ENCODE results near the gene LAMB4.

The LAMB4 gene

DNA sequence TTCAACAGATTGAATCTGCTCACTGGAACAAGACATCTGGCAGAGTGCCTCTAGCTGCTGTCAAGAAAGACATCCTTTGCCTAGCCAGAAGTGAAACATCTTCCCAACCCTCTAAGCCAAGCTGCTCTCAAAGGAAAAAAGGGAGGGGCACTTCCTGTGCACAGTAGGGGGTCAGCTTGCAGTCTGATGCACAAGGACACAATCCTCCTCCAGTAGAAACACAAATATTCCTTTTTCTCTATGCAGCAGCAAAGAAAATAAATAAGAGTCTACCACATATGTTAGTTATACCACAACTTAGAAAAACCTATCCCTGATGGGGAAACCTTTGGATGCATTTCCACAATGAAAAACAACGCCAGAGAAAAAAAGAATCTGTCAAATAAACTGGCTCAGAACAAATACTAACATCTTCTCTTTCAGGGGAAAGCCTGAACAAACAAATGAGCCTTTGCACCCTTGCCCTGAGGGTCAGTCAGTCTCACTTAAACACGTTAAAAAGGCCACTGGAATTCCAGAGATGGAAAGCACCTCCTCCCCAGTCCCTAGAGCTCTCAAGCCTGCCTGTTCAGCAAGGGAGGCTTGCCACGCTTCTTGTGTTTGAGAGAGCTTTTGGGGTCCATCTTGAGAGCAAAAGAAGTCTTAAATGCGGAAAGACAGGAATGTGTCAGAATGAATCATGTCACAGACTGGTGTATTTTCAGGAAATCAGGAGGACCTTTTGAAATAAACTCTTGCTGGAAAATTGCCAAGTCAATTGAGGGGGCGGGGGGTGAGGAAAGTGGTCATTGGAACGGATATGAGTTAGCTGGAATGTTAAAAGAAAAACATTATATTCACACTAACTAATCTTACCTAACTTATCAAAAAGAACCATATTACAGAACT is 134.7 kb downstream of the LAMB4 start:
- DNase-seq (ENCODE audit: low read depth in 2 of 2), result peak; percentile 78 to 81

DNA sequence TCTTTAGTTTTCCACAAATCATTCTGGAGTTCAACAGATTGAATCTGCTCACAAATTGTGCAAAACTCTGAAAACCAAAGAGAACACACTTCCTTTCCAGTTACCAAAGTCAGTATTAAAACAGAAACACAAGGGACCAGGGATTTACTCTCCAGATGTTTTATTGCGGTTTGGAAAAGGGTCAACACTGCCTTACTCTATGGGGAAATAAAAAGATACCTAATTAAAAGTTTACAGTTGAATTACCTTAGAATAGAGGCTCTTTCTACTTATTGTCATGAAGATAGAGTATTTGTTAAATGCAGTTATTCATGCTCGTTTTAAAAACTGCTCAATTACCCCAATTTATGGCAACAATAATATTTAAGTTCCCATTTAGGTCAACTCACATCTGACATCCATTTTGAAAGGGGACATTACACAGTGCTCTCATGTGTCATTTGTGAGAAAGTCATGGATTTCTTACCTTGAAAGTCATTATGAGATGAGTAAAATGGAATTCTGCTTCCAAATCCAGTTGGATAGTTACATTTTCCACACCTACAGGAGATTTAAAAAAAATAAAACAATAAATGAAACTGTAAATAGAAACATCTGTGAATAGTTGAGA is 135.6 kb downstream of the LAMB4 start:
- DNase-seq (ENCODE audit: low read depth in 2 of 2), result no peak

DNA sequence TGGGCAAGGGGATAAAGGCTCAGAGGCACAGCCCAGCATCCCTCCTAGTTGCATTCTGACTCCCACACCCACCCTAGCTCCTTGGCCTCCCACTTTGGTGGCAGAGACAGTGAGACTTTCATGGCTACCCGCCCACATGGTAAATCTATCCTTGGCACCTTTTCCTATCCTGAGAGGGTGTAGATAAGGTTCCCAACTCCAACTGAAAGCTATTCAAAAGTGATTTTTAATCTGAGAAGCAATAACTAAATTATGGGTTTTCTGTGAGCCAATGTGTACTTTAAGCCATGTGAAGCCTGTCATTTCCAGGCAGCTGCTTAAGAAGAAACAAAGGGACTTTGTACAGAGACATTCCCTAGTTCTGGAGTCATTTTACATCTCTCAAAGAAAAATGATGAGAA is 136.3 kb downstream of the LAMB4 start:
- no peak for DNase-seq (ENCODE audit: low read depth in 2 of 2)

DNA sequence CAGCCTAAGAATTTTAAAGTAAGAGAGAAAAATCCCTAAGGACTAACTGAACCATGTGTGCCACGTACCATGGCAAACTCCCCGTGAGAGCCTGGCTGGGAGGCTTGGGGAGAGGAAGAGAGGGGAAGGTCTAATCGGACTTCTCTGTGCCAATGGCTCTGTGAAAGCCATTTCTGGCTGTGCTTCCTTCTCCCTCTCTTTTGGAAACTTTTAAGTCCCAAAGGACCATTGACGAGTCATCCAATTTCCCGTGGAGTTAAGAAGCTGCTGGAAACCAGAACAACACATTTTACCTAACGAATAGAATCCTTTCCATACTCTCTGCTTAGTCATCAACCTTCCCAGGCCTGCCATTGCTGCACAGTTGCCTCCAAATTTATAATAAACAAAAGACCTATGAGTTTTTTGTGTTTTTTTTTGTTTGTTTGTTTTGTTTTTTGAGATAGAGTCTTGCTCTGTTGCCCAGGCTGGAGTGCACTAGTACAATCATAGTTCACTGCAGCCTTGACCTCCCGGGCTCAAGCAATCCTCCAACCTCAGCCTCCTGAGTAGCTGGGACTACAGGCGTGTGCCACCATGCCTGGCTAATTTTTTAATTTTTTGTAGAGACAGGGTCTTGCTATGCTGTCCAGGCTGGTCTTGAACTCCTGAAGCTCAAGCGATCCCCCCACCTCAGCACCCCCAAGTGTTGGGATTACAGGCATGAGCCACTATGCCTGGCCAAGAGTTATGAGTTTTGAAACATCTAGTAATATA is 140.4 kb downstream of the LAMB4 start:
- peak; percentile 78 to 80 for DNase-seq (ENCODE audit: low read depth in 2 of 2)

GRCh38 chr7:107982918-107983389 is 147.2 kb downstream of the LAMB4 start:
- no peak for DNase-seq (ENCODE audit: low read depth in 2 of 2)

- DNase-seq (ENCODE audit: low read depth in 2 of 2), result no peak
Observed at GRCh38 chr7:107982042-107982840, 147.9 kb downstream of the LAMB4 start.

DNA sequence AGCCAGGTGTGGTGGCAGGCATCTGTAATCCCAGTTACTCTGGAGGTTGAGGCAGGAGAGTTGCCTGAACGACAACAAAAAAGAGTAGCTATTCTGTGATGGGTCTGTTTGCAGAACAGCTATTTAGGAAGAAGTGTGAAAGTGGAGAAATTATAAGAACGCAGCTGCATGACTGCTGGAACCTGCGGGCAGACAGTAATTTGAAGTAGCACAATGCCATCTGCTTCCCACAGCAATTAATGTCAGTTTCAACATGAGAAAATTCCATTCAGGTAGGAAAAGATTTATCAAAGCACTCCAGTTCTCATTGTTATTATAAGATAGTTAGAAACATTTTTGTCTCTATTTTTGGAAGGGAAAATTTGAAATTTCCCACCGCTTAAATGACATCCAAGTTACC is 148.7 kb downstream of the LAMB4 start:
- no peak for DNase-seq (ENCODE audit: low read depth in 2 of 2)

DNA sequence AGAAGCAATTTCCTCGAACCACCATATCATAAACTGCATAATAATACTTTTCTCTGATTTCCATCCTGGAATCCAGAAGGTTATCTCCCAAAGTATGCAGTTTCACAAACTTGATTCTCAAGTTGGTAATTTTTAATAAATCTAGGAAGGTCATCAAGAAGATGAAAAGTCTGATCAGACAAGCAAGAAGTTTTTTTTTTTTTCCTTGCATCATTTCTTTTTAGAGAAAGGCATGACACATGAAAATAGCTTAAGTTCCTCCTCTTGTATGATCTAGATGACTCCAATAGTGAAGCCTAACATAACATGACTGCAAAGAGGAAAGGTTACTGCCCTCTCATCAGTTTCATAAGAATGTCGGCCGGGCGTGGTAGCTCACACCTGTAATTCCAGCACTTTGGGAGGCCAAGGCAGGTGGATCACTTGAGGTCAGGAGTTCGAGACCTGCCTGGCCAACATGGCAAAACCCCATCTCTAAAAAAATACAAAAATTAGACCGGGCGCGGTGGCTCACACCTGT is 149.4 kb downstream of the LAMB4 start:
- no peak for DNase-seq (ENCODE audit: low read depth in 2 of 2)

DNA sequence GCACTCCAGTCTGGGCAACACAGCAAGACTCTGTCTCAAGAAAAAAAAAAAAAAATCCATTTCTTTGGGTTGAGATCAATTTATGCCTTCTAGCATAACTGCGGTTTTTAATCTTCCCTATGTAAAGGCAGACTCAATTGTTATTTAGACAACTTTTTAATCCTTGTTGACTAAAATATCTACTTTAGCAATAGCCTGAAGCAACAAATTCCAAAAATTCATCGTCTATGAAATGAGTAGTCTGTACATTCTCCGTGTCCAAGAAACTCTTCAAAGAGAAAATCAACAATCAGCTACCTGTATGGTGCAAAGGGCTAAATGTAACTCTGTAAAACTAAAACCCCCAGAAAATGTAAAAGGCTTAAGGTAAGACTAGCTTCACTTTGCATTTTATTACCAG is 150.0 kb downstream of the LAMB4 start:
- no peak for DNase-seq (ENCODE audit: low read depth in 2 of 2)

DNA sequence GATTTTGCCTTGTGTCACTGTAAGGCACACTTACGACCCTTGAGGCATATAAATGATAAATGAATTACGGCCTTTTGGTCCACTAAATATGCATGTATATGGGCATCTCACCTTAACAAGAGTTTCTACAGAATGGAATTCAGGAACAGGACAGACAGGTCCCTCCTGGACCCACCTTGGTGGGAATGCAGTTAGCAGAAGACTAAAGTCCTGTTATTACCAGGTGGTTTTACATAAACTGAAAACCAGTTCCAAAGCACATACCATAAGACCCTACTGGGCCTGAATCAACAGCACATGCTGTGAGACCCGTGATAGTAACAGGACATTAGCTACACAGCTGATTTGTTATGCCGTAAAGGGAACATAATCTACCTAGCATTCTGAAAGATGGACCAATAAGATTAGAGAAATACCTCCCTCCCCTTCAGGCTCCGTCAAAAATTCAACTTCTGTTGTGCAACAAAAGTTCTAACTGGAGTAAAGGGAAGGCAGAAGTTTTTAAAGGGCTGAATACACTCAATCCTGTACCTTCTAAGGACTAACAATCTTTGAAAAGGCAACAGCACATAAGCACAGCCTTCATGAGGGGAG is 151.2 kb downstream of the LAMB4 start:
- DNase-seq (ENCODE audit: low read depth in 2 of 2), result no peak

GRCh38 chr7:107977048-107977447 is 153.1 kb downstream of the LAMB4 start:
- DNase-seq (ENCODE audit: low read depth in 2 of 2), result no peak

DNA sequence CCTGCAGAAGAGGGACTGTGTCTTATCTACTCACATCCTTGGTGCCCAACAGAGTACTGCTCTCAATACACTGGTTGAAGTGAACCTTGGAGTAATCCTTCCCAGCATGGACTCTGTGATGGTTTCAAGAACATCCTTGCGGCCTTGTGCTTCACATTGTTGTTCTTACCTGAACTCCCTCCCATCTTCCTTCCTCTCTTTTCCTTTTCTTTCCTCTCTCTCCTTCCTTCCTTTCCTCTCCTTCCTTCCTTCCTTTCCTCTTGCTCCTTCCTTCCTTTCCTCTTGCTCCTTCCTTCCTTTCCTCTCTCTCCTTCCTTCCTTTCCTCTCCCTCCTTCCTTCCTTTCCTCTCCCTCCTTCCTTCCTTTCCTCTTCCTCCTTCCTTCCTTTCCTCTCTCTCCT is 153.5 kb downstream of the LAMB4 start:
- DNase-seq (ENCODE audit: low read depth in 2 of 2), result no peak

DNA sequence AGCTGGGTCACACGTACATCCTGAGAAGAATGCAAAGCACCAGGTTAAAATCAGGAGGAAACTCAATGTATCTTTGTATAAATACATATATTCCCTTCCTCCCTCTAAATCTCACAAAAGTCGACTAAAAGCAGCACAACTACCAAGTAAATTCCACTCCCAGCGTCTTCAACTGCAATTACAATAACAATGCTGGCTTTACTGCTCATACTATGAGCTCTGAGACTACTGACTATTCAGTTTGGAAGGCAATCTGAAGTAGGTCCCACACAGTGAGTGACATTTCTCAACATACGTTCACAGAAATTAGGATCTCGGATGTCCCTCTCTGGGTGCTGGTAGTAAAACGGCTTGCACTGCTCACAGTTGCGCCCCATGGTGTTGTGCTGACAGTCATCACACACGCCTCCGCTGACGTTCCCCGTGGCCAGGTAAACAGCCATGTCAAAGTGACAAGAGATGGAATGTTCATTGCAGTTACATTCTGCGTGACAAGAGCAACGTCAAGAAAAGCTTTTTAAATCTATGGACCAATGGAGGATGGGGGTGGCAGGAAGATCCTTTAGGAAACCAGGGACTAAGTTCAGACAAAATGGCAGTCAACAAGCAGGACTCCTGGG is 154.7 kb downstream of the LAMB4 start:
- no peak for DNase-seq (ENCODE audit: low read depth in 2 of 2)

GRCh38 chr7:107973861-107974260 is 156.3 kb downstream of the LAMB4 start:
- no peak for DNase-seq (ENCODE audit: low read depth in 2 of 2)
